Activated T-helper 1 cell treated with anti-CD3 and anti-CD28 coated beads, Interleukin-2, amount 50 U/mL, for 16 hours (primary cell): ENCODE results near the gene TYW1B.
"Not testable (repeated sequence)": the region's sequence is repeated elsewhere in the genome, so short reads cannot be mapped to it uniquely, and the experiment has no call there.

ENCODE experiments used
- DNase-seq, 2 donors: peaks; one replicate each; pipeline ENCODE4 v3.0.0-alpha.2; 2020; ENCODE audit warnings: low read depth in 1 of 2, low spot score in 1 of 2

The TYW1B gene

DNA sequence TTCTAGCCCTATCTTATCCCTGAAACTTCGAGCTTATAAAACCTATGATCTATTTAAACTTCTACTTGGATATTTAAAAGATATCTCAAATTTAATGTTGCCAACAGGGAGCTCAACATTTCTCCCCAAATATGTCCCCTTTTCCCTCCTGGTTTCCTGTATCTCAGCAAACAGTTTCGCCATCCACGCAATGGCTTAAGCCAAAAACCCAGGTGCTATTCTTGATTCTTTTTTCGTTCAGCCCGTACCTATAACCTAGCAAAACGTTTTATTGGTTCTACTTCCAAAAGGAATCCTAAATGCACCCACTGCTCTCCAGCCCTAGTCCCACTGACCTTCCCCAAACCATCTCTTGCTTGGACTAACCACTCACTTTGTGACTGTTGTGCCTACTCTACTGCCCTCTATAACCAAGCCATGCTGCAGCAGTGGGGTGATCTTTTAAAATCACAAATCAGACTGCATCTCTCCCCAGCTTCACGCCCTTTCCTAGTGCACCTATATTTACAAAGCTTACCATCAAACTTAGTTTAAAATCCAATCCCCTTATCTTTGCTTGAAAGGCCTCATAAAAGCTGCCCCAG lies 201.5 kb downstream of the TYW1B start:
- DNase-seq, result not testable (repeated sequence)

DNA sequence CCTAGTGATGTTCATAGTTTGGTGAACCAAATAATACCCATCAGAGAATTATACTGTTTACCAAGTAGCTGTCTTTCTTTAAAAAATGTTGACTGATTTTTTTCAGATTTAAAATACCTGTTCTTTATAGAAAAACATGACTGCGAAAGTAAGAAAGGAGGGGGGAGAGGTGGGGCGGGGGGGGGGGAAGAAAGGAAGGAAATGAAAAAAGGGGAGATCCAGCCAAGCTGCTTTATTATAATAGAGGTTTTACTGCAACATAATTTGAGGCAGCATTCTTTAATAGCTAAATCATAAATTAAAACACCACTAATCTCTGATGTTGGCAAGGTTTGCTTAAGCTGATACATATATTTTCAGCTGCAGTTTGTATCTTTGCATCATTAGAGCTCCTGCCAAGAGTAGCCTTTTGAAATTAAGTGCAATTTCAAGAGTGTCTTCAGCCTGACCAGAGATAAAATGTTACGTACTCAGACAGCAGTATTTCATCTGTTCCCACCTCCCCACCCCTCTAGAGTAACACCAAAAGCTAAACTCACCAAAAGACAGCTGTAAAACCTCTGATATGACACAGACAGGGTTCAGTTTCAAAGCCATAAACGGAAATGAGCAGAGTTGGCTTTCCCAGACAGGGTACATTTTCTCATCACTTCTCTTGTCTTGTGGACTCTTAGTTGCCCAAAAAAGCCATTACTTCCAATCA lies 202.1 kb downstream of the TYW1B start:
- DNase-seq, result not testable (repeated sequence)

DNA sequence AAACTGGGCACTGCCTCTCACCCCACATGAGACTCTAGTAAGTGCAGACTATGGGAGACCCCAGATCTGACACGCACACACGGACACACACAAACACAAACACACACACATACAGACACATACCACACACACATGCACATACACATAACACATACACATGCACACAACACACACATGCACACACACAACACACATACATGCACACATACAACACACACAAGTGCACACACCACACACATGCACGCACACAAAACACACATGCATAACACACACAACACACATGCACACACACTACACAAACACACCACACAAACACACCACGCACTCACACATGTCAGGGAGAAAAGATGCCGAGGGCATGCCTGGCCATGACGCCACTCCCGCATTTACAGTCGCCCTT lies 205.5 kb downstream of the TYW1B start:
- no peak for DNase-seq

DNA sequence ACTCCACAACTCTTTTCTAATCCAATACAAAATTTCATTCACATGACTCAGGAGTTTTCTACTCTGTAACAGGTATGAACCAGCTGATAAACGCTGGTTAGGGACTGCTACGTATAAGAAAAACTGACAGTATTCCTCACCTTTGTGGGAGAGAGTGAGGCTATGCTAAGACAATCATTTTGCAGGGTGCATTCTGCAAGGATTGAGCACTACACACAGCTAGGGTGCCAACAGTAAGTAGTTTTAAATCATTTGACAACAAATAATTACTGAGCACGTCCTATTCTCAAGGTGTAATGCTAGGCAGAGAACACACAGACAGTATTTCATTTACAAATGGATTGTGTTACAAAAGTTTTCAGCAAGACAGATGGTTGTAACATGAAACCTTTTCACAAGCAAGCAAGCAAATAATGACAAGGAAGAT lies 206.2 kb downstream of the TYW1B start:
- not testable (repeated sequence) for DNase-seq

DNA sequence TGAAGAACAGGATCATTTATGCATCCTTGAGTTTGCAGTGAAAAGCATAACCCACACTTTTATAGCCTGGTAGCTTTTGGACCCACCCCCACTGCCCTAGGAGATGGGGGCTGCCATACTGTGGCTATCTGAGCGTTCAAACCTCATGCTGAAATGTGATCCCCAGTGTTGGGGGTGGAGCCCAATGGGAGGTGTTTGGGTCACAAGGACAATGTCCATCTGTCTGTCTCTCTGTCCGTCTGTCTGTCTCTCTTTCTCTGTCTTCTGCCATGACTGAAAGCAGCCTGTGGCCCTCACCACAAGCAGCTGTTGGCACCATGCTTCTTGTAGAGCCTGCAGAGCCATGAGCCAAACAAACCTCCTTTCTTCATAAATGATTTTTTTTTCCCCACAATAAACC lies 207.1 kb downstream of the TYW1B start:
- DNase-seq, result not testable (repeated sequence)

DNA sequence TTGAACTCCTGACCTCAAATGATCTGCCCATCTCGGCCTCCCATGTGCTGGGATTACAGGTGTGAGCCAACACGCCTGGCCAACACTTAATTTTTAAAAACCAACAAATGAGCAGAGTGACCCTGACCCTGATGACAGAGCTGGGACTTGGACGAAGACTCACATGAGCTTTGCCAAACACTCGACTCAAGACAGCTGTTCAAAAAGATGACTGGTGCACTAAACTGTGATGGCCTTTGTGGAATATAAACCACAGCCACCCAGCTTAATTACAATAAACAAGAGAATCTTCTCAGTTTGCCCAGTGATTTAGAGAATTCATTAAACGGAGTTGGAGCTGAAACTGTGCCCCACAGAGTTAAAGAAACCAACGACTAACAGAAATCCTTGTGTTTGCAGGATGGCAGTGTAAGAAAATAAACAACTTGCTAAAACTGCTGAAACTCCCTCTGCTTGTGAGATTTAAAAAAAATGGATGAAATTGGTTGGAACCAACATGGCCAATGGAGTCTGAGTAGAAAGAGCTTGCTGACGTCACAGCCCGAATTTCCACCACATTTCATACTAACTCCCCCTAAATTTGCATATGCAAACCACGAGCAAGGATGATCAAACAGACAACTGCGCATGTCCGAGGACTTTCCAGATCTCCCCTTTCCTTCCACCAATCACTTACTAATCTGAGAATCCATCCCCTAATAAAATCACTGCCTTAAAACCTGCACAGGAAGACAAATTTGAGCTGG lies 209.4 kb downstream of the TYW1B start:
- DNase-seq, result not testable (repeated sequence)

DNA sequence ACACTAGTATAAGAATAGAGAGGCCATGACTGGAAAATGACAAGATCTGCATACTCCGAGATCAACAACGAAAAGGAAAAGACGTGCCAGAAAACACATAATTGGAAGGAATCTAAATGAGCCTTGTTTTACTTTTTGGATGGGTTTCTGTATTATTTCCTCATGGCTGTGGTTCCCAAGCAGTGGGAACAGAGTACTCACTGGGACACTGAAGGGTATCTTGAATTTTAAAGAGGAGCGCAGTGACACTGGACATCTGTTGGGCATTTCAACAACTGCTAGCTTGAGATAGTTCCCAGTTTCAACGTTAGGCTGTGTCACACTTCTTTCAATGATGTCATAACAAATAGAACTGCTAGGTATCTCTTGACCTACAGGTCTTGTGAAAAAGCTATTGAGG lies 218.2 kb downstream of the TYW1B start:
- DNase-seq, result not testable (repeated sequence)

DNA sequence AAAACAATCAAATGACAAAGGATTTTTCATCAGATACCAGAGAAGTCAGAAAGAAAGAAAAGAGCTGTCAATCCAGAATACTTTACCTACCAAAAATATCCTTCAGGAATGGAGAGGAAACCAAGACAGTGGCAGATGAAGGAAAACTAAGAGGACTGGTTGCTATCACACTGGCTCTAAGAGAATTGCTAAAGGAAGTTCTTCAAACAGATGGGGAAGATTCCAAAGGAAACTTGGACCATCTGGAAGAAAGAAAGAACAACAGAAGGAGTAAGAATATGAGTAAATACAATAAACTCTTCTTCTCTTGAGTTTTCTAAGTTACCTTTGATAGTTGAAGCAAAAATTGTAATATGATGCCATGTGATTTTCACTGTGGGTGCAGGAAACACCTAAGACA lies 220.0 kb downstream of the TYW1B start:
- DNase-seq, result not testable (repeated sequence)

DNA sequence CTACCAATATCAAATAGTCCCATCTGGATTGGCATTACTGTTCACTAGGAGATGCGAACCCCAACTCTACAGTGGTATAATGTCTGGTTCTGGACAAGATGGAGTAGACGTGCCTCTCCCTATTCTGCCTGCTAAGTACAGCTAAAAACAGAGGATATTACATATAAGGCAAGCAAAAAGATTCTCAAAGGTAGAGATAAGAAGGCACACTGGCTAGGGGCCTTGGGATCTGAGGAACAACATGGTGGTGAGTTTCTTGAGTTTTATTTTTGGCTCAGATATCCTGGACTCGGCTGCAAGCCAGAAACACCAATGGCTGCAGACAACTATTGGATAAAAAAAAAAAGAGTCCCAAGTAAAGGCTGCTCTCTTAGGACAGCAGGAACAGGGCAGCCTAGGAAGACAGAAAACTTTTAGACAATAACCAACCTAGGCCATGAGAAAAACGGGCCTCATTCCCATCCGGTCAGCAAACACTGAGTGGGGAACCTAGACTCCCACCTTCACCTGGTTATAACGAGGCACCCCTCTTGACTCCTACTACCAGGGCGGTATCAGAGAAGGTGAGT lies 222.1 kb downstream of the TYW1B start:
- DNase-seq, result not testable (repeated sequence)

DNA sequence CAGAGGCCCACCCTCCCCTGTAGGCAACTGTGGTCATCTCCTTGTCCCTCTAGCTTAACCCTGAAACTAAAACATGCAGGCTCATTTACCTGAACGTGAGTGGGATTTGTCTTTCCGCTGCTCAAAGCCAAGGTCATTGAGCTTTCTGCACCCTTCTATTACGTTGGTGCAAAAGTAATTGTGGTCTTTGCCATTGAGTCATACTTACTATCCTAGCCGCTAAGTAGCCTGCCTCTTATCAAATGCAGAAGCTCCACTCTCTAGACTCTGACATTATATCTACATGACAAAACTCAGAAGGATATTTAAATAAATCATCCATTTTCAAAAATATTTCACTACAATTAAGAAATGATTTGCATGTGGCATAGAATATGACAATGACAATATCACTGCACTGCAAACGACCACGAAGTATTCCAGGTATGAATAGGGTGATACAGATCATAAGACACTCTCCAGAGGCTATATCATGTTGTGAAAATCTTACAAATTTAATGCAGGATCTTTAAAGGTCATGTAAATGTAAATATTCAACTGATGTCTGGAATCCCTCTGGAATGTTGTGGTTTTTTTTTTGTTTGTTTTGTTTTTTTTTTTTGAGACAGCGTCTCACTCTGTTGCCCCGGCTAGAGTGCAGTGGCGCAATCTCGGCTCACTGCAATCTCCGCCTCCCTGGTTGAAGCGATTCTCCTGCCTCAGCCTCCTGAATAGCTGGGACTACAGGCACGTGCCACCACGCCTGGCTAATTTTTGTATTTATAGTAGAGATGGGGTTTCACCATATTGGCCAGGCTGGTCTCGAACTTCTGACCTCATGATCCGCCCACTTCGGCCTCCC lies 223.0 kb downstream of the TYW1B start:
- not testable (repeated sequence) for DNase-seq

DNA sequence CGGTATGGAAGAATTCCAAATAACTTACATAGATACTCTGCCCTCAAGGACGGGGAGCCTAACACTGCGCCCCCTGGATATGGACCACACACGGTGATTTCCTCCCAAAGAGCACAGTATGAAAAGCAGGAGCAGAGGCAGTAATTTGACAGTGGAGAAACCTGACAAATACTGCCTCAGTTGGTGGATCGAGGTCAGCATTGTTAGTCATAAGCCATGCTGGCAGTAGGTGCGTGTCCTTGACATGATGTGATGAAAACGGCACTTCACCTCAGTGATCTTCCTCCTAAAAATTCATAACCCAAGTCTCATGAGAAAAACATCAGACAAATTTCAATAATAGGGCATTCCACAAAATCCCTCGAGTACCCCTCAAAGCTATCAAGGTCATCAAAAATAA lies 224.5 kb downstream of the TYW1B start:
- not testable (repeated sequence) for DNase-seq

DNA sequence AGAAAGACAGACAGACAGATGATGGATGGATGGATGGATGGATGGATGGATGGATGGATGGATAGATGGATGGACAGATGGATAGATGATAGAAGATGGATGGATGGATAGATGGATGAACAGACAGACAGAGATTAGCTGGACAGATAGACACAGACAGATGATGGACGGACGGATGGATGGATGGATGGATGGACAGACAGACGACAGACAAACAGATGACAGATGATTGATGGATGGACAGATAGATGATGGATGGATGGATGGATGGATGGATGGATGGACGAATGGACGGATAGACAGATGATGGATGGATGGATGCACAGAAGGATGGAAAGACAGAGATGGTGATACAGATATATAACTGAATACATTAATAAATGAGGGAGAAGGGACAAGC lies 224.9 kb downstream of the TYW1B start:
- DNase-seq, result no peak

DNA sequence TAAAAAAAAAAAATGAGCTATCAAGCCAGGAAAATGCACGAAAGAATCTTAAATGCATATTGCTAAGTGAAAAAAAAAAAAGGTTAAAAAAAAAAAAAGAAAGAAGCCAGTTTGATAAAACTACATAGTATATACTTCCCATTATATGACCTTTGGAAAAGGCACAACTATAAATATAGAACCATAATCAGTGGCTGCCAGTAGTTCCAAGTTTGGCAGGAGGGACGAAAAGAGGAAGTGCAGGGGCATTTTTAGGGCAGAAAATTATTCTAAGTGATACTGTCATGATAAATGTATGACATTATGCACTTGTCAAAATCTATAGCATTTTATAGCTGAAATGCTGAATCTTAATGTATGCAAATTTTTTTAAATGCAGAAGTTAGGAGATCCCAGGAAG lies 226.3 kb downstream of the TYW1B start:
- not testable (repeated sequence) for DNase-seq

DNA sequence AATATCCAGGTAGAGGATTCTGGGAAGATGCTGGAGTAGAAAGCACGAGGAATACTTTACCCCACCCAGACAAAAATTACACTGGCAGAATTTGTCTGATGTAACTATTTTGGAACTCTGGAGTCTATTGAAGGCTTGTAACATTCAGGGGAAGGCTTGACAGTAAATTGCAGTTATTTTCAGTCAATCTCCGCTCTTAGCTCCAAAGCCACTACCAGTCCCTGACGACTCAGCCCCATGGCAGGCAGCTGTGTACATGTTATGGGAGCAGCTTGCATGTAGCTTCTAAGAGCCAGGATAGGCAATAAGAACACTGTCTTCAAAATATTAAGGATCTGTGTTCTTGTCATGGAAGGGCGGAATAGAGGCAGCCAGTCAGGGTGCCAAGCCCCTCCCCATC lies 238.0 kb downstream of the TYW1B start:
- DNase-seq, result not testable (repeated sequence)

DNA sequence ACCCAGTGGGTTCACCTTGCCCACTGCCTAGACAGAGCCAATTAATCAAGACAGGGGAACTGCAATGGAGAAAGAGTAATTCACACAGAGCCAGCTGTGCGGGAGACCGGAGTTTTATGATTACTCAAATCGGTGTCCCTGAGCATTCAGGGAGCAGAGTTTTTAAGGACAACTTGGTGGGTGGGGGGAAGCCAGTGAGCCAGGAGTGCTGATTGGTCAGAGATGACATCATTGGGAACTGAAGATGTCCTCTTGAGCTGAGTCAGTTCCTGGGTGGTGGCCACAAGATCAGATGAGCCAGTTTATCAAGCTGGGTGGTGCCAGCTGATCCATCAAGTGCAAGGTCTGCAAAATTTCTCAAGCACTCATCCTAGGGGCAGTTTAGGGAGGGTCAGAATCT lies 240.7 kb downstream of the TYW1B start:
- DNase-seq, result not testable (repeated sequence)

DNA sequence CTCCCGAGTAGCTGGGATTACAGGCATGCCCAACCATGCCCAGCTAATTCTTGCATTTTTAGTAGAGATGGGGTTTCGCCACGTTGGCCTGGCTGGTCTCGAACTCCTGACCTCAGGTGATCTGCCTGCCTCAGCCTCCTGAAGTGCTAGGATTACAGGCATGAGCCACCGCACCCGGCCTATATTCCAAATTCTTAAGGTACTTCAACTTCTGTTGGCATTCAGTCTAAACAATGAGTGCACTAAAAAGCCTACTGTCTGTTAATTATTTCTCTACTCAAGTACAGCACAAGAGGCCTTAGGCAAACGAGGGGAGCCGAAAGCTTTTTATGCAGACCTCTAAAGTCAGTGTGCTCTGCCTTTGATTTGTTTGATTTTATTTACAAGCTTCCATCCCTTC lies 243.4 kb downstream of the TYW1B start:
- DNase-seq, result not testable (repeated sequence)

DNA sequence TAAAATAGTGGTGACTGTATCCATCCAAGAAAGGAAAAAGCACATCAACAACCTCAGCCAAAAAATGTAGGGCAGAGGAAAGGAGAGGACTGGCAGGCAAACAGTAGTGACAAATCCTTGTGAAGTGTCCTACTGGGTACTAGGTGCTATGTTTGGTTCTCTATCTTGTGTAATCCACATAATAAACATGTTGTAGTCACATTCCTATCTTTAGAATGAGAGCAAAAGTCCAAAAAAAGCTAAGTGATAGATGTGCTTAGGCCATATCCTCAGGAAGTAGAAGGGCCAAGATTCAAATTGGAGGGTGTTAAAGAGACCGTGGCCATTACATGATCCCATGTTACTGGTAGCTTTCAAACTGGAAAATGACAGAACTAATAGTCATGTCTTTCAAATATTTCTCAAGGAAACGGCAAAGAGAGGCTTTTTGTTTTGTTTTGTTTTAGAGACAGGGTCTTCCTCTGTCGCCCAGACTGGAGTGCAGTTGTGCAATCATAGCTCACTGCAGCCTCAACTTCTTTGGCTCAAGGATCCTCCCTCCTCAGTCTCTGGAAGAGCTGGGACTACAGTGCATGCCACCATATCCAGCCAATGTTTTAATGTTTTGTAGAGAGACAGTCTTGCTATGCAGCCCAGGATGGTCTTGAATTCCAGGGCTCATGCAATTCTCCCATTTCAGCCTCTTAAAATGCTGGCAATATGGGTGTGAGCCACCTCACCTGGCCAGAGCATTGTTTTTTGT lies 244.2 kb downstream of the TYW1B start:
- not testable (repeated sequence) for DNase-seq

DNA sequence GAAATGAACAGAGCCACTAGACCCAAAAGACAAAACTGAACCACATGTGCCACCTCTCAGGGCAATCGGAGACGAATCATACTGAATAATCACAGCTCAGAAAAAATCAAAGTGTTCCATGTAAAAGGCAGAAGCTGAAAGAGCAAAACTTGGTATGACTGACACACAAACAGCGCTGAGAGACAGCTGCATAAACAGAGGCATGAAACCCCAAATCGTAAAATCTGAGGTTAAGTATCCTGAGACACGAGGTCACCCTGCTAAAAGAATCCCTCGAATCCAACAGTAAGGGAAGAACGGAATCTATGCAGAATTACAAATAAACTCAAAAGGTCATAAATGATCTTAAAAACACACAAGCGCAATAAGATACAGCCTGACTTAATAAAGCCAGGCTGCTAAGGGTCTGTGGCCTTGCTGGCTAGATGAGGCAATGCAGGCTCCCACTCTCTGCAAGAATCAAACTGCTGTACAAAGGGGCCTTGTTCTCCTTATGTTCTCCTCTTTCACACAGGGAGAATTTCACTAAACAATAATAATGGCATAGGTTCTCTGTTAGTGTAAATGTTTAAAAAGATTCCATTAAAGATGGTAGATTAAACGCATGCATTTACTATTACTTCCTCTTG lies 247.7 kb downstream of the TYW1B start:
- DNase-seq, result not testable (repeated sequence)

DNA sequence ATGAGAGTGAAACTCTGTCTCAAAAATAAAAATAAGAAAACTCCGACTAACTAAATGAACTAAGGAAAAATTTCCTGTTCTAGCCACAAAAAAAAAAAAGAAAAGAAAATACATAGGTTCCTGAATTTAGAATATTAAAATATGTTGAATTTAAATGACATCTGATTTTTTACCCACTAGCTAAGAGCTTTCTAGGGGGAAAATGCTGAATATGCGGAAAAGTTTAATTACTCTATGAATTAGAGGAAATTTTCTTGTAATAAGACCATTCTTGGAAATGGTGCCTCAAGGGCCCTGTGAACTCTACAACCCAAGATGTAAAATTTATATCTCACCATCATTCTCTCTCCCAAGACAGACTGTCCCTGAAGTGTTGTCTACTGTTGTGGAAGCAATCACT lies 250.9 kb downstream of the TYW1B start:
- DNase-seq, result no peak

DNA sequence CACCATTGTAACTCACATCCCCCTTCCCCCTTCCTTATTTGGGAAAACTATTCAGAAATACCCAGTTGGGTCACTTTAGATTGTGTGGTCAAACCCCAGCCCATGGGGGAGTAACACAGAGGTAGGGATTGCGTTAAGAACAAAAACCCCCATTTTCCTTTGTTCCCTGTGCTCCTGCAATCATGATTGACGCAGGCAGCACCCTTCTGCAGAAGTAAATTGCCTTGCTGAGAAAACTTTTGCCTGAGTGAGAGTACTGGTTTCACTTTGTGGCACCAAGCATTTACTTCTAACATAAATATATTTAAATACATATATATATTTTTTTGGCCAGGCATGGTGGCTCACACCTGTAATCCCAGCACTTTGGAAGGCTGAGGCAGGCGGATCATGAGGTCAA lies 266.0 kb downstream of the TYW1B start:
- DNase-seq, result not testable (repeated sequence)
